ENCODE measurements around the gene QRFPR.

Gene QRFPR

DNA sequence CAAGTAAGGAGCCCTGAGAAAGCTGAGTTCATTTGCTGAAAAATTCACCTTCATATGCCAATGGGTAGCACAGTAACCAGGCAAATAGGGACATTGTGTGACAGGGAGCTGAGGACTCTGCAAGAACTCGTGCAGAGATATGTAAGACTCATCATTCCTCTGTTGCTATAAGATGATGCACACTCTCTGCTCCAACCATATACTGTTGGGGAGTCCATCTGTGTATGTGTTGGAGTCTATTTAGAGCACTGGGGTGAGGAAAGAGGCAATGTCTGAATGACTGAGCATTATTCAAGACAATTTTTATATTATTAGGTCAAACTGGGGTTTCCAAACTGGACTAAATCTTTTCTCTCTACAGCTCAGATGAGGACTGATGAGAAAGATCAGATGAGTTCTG, 100.4 kb downstream of the QRFPR start:
- no peak for DNase-seq (ENCODE audit: low read depth)
- no peak overlapping the region for H3K4me3 ChIP-seq (ENCODE audit: control insufficient read depth, low read depth, low read length)
- TF ChIP-seq, protein P1, sequence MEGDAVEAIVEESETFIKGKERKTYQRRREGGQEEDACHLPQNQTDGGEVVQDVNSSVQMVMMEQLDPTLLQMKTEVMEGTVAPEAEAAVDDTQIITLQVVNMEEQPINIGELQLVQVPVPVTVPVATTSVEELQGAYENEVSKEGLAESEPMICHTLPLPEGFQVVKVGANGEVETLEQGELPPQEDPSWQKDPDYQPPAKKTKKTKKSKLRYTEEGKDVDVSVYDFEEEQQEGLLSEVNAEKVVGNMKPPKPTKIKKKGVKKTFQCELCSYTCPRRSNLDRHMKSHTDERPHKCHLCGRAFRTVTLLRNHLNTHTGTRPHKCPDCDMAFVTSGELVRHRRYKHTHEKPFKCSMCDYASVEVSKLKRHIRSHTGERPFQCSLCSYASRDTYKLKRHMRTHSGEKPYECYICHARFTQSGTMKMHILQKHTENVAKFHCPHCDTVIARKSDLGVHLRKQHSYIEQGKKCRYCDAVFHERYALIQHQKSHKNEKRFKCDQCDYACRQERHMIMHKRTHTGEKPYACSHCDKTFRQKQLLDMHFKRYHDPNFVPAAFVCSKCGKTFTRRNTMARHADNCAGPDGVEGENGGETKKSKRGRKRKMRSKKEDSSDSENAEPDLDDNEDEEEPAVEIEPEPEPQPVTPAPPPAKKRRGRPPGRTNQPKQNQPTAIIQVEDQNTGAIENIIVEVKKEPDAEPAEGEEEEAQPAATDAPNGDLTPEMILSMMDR (IDR thresholded peaks at IDR 0.05; ENCODE audit: control insufficient read depth, insufficient read depth, low read depth, low read length, missing control alignments), result no peak

DNA sequence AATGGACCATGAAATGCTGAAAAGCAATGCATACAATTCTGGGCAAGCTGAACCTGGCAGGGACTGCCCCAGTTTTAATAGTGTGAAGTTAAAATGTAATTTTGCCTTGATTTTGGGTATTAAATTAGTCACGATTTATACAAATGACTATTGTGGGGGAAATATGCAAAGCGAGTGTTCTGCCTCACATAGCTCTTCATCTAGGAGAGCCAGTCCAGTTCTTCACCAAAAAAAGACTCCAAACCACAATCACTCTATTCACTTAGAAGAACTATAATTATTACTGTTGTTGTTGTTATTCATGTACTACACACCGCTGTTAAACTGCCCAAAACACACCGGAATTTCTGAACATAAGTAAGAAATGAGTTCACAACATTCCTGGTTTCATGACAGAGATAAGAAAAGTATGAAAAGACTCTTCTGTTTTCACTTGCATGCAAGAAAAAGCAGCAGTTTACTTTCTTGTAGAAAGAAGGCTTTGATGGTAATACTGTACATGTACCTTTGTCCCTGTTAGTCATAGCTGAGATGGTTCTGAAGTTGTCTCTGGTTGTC, 101.9 kb downstream of the QRFPR start:
- no peak overlapping the region for H3K4me3 ChIP-seq (ENCODE audit: control insufficient read depth, low read depth, low read length)
- TF ChIP-seq, protein P1 (IDR thresholded peaks at IDR 0.05; ENCODE audit: control insufficient read depth, insufficient read depth, low read depth, low read length, missing control alignments), result no peak
- DNase-seq (ENCODE audit: low read depth), result peak; percentile 23

All from AG09309 (cell line).